RCC 7860 (cell line): Measurements from ENCODE around the gene KIF9.
"Not testable (repeated sequence)": the region's sequence is repeated elsewhere in the genome, so short reads cannot be mapped to it uniquely, and the experiment has no call there.

ENCODE experiments used
- DNase-seq: peaks from one replicate; pipeline ENCODE4 v3.0.0-alpha.2; 2015; ENCODE audit warnings: low spot score
- FAIRE-seq: peaks from 2 replicates; lab custom pipeline; 2012; peaks lifted over from hg19 to GRCh38; lab: Jason Lieb, UNC

The KIF9 gene, protein sequence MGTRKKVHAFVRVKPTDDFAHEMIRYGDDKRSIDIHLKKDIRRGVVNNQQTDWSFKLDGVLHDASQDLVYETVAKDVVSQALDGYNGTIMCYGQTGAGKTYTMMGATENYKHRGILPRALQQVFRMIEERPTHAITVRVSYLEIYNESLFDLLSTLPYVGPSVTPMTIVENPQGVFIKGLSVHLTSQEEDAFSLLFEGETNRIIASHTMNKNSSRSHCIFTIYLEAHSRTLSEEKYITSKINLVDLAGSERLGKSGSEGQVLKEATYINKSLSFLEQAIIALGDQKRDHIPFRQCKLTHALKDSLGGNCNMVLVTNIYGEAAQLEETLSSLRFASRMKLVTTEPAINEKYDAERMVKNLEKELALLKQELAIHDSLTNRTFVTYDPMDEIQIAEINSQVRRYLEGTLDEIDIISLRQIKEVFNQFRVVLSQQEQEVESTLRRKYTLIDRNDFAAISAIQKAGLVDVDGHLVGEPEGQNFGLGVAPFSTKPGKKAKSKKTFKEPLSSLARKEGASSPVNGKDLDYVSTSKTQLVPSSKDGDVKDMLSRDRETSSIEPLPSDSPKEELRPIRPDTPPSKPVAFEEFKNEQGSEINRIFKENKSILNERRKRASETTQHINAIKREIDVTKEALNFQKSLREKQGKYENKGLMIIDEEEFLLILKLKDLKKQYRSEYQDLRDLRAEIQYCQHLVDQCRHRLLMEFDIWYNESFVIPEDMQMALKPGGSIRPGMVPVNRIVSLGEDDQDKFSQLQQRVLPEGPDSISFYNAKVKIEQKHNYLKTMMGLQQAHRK

DNA sequence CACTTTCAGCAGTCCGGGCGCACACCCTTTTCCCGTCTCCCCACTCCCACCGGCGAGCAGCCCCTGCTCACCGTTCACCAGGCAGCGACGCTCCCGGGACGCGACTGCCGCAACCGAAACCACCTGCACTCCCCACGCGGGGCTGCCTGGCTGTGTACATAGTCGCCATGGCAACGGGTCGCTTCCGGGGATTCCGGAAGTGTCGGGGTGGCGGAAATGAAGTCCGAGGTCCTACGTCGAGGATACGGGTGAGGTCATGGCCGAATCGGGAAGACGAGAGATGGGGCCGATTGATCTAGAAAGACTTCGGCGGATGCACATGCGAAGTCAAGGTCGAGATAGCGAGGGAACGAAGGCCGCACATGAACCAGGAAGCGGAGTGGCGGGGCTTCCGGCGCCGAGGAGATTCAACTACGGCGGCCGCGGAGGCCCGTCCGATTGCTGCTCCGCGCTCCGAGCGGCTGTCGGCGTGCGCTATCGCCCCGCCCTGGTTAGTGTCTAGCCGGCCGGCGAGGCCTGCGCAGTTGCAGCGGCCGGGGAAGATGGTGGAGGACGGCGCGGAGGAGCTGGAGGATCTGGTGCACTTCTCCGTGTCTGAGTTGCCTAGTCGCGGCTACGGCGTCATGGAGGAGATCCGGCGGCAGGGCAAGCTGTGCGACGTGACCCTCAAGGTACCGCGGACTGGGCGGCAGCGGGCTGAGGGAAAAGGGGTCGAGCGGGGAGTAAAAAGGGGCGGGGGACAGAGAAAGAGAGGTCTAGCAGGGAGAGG is at the start of gene KIF9, which contains the start of gene KLHL18:
KIF9 (minus strand) TSS at position 376 of the 769 bp plus-strand sequence. CDS start 5,425 bp downstream, outside the sequence.
KLHL18 (plus strand) TSS at position 521 of the 769 bp plus-strand sequence; CDS start at position 543, 22 bp downstream.
- DNase-seq = peak; percentile 87
- FAIRE-seq = no peak

DNA sequence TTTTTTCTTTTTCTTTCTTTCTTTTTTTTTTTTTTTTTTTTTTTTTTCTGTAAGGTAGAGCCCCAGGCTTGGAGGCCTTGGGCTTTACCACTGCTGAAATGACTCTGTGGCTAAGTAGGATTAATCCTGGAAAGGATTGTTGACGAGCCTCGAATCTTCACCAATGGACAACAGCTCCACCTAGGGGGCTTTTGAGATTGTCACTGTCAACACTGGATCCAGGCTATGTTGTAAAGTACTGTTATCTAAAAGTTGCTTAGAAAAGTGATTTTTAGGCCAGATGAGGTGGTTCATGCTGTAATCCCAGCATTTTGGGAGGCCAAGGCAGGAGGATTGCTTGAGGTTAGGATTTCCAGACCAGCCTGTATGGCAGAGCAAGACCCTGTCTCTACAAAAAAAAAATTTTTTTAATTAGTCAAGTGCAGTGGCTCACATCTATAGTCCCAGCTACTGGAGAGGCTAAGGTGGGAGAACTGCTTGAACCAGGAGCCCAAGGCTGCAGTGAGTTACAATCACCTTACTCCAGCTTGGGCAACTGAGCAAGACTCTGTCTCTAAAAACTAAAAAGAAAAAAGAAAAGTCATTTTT is 41.8 kb upstream of the KIF9 start:
- peak; percentile 37 for DNase-seq
- FAIRE-seq = no peak

DNA sequence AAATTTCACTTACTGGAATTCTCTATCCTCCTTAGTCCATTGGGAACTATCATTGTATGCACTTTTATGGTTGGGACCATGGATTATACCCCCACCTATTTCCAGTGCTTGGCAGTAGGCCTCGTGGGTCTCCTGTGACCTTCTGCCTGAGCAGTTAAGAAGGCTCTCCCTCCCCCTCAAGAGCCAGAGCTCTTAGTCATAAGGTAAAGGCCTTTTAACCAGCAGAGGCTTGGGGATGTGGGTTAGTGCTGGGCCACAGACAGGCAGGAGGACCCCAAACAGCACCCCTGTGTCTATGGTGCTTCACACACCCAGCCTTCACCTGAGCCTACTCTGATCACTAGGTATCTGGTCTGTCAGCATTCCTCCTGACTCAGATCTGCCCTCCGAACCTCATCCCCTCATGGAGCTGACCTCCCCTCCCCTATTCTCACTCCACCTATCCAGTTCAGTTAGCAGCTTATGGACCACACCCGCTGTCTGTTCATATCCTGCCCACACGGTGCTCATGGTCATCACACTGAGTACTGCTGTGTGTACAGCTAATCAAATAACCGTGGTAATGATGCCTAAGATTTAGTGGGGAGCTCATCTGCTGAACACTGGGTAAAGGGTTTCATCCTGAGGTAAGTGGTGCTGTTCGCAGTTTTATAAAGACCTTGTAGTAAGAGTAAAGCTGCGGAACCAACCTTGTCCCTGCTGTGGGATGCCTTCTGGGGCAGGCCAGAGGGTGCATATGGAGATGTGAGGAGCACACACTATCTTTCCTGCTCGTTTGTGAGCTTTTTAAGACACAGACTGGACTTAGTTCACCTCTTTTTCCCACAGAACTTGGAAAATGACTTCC is 41.1 kb upstream of the KIF9 start:
- FAIRE-seq (no peak), DNase-seq (no peak)

DNA sequence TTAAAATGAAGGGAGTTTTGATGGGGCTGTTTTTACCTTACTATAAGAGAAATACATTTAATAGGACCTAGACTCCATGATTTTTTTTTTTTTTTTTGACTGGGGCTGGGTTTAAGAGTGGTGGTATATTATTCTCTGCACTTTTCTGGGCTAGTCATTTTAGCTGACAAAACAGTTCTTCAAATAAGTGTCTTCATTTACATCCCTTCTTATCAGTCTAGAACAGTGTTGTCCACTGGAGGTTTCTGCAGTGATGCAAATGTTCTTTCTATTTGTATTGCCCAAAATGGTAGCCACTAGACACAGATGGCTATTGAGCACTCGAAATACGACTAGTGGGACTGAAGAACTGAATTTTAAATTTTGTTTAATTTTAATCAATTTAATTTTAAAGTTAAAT is 37.4 kb upstream of the KIF9 start:
- FAIRE-seq (no peak), DNase-seq (no peak)

DNA sequence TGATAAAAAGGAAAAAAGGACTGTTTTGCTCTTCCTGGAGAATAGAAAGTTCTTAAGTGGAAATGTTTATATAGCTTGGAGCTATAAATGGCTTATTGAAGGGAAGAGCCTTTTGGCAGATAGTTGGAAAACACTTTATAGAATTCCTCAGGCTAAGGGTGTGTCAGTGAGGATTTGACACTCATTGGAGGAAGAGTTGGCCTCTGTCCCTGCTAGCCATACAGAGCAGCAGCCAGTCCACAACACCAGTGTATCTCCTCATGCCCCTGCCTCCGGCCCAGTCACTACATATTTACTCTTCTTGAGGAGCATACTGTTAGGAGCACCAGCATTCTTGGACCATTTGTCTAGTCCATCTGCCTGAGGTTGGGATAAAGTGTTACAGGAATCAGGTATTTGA is 36.3 kb upstream of the KIF9 start:
- no peak for DNase-seq
- no peak for FAIRE-seq

DNA sequence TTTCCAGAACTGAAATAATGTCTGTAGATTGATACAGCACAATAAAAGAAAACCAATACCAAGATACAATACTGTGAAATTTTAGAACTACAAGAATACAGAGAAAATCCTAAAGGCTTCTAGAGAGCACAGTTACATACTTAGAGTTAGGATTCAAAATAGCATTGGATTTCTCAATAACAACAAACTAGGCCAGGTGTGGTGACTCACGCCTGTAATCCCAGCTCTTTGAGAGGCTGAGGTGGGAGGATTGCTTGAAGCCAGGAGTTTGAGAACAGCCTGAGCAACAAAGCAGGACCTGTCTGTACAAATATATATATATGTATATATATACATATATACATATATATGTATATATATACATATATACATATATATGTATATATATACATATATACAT is 33.6 kb upstream of the KIF9 start:
- not testable (repeated sequence) for DNase-seq, FAIRE-seq

DNA sequence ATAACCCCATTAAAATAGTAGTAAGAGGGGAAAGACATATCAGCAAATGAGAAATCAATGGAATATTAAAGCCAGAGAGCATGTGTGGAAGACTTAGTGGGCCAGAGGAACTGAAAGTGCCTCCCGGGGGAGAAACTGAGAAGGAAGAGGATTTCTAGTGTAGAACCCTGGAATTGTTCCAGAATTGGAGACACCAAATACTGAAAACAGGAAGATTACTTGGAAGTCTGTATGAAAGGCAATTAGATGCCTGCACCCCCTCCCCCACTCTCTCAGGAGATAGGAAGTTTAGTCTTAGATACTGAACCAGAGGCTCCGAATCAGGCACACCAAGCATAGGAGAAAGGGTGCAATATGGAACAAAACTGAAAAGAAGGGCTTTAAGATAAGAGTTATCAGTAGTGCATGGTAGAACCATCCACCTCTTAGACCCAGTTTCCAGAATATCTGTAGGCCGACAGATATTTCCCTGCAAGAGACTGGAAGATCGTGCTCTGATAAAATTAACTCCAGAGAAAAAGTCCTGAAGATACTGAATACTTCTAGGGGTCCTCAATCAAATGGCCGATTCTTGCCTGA is 32.6 kb upstream of the KIF9 start:
- DNase-seq = no peak
- no peak for FAIRE-seq

DNA sequence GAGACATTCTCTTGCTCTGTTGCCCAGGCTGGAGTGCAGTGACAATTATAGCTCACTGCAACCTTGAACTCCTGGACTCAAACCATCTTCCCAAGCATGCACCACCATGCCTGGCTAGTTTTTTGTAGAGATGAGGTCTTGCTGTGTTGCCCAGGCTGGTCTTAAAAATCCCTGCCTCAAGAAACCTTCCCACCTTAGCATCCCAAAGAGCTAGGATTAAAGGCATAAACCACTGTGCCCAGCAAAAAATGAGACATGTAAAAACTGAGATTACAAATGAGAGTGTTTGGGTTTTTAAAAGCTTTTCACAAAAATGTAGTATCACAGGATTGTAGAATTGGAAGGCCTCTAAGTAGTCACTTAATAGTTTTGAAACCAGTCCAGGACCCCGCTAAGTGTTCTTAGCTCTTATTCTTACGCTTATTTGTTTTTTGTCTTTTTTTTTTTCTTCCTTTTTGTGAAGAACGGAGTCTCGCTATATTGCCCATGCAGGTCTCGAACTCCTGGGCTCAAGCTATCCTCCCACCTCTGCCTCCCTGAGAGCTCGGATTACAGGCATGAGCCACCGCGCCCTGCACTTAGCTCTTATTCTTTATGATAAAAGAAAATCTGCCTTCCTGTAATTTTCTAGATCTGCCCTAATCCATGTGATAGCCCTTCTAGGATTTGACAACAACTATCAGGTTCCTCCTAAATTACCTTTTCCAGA is 31.6 kb upstream of the KIF9 start:
- FAIRE-seq (no peak), DNase-seq (no peak)

DNA sequence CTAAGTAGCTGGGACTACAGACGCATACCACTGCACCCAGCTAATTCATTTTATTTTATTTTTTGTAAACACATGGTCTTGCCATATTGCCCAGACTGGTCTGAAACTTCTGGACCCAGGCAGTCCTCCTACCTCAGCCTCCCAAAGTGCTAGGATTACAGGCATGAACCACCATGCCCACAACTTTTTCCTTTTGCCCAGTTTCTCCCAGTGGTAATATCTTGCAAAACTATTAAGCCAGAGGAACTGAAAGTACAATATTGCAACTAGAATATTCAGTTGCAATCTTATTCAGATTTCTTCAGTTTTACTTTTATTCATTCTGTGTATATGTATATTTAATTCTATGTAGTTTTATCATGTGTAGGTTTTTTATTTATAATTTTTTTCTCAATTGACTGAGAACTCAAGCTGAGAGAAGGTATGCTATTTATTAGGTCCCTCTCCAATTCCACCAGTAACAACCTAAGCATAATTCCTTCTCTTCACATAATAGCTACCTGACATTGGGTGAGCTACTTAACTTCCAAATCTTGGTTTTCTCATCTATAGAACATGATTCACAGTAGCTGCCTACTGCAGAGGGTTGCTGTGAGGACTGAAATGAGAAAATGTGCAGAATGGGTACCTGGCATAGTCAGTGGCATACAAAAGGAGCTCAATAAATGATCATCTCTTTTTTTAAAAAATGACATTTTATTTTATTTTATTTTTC is 30.9 kb upstream of the KIF9 start:
- FAIRE-seq = no peak
- DNase-seq = no peak

DNA sequence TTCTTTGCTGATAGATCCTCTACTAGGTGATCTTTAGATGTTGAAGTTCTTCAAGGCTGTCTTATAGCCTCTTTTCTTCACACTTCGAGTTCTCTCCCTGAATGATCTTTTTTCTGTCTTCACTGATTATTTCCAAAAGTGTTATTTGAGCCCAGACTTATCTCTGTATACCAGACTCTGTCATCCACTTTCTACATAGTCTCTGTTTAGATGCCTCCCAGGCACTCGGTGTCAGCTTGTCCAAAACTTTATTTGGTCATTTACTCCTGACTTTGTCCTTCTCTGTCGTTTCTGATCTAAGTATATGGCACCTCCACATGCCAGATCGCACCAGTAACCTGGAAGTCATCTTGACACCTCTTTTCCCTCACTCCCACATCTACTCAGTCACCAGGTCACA is 27.8 kb upstream of the KIF9 start:
- FAIRE-seq = no peak
- no peak for DNase-seq

DNA sequence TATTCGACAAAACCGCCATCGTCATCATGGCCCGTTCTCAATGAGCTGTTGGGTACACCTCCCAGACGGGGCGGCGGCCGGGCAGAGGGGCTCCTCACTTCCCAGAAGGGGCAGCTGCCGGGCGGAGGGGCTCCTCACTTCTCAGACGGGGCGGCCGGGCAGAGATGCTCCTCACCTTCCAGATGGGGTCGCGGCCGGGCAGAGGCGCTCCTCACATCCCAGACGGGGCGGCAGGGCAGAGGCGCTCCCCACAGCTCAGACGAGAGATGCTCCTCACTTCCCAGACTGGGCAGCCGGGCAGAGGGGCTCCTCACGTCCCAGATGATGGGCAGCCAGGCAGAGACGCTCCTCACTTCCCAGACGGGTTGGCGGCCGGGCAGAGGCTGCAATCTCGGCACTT is 26.6 kb upstream of the KIF9 start:
- DNase-seq, FAIRE-seq: not testable (repeated sequence)

DNA sequence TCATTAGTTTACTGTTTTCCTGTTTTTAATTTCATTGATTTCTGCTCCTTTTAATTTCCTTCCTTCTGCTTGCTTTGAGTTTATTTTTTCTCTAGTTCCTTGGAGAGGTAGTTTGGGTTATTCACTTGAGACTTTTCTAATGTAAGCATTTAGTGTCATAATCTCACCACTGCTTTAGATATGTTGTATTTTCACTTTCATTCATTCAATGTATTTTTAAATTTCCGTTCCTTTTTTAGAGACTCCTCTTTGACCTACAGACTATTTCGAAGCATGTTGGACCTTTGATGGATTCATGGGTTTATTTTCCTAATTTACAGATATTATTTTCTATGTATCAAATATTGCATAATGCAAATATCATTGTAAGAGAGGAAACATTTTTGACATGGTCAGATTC is 23.4 kb upstream of the KIF9 start:
- no peak for DNase-seq
- no peak for FAIRE-seq

DNA sequence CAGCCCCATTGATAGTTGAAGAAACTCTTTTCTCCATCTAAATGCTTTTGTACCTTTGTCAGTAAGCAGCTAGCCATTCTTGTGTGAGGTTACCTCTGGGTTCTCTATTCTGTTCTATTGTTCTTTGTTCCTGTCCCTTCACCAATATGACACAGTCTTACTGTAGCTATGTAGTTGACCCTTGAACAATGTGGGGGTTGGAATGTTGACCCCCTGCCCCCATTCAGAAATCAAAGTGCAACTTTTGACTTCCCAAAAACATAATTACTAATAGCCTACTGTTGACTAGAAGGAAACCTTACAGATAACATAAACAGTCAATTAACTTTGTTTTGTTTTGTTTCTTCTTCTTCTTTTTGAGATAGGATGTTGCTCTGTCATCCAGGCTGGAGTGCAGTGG is 18.9 kb upstream of the KIF9 start:
- DNase-seq (no peak), FAIRE-seq (no peak)

DNA sequence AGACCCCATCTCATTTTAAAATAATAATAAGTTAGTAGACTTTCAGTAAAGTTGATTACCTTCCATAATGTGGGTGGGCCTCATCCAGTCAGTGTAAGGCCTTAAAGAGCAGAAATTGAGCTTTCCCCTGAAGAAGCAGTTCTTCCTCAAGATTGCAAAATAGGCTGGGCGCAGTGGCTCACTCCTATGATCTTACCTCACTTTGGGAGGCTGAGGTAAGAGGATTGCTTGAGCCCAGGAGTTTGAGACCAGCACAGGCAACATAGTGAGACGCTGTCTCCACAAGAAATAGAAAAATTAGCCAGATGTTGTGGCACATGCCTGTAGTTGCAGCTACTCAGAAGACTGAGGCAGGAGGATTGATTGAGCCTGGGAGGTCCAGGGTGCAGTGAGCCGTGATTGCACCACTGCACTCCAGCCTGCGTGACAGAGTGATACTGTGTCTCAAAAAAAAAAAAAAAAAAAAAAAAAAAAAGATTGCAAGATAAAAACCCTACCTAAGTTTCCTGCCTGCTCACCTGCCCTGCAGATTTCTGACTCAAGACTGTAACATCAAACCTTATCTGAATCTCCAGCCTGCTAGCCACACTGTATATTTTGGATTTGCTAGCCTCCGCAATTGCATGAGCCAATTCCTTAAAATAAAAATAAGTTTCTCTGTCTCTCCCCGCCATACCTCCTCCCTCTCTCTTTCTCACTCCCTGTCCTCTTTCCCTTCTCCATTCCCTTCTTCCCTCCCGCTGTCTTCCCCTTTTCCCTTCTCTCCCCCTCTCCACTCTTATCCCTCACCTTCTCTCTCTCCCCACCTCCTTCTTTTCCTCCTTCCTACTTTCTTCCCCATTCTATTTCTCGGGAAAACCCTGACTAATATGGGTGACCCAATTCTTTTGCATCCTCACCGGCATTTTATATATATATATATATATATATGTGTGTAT is 17.1 kb upstream of the KIF9 start:
- DNase-seq (no peak), FAIRE-seq (no peak)

DNA sequence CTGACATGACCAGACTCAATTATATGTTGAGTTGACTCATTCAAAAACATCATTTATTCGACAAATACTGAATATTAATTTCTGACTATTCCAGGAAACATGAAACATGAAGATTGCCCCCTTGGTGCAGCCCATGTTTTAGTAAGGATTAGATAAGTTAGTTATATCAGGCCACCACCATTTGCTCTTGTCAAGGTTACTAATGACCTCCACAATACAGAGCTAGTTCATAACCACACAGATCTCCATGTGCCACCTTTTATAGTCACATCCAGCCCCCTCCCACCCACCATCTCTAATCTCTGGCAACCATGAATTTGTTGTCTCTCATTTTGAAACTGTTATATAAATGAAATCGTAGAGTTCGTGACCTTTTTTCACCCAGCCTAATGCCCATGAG is 15.8 kb upstream of the KIF9 start:
- FAIRE-seq (no peak), DNase-seq (no peak)

DNA sequence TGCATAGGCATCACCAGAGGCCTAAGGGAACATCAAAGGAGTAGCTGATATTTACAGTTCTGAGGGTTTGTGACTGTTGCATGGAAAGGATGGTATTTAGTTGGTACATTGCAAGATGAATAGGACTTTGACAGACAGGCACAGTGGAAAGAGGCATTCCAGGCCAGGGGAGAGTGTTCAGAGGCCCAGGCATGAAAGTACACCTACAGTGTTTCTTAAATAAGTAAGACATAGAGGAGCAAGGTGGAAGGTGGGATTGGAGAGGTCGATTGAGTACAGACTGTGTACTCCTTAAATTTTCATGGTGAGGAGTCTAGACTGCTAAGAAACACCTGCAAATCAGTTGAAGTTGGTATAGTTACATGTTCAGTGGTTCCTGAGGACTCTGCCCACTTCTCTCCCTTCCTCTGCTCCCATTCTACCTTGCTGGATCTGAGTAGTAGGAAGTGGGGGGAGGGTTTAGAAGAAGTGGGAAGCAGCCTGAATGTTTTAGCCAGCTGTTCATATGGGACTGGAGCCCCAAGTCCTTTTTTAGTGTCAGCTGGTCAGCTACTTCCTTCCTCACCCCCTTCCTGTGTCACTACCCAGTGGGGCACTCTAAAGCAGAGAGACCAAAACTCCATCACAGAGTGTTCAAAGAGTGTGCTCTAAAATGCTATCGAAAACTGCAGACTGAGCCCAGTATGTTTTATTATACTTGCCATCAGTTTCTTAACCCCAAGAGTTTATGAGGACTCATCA is 14.1 kb upstream of the KIF9 start:
- FAIRE-seq (no peak), DNase-seq (no peak)

DNA sequence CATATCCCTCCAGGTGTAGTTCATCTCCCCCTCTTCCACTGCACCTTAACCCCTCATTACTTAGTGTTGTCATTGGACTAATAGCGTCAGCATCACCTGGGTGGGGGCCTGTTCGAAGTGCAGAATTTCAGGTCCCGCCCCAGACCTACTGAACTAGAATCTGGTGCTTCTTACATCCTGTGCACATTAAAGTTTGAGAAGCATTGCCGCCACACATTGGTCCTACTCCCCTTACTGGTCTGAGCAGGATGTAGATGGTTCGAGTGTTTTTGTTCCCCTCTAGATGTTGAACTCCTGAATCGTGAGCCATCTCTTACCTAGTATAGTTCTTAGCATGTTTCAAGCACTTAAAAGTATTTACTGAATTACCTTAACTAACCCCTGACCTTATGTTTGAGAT is 13.4 kb upstream of the KIF9 start:
- FAIRE-seq = no peak

More for the DNA sequence above, 13.4 kb upstream of the KIF9 start:
- DNase-seq = no peak
